ENCODE measurements around the gene PEDS1.

PEDS1 gene

GRCh38 chr20:50133474-50134217, 19.9 kb downstream of the PEDS1 start:
- Mint-ChIP-seq H3K27me3 (no peaks in the 10 kb centered on the region), H3K4me3 (no peak overlapping the region), H3K27ac (no peak overlapping the region), H3K9me3 (no peaks in the 10 kb centered on the region), H3K4me1 (peaks cover 14% of the 10 kb centered on the region), H3K36me3 (peaks cover 4% of the 10 kb centered on the region)

GRCh38 chr20:50133041-50133440, 20.5 kb downstream of the PEDS1 start:
- Mint-ChIP-seq H3K9me3 (no peaks in the 10 kb centered on the region), H3K27ac (no peak overlapping the region), H3K4me3 (no peak overlapping the region), H3K4me1 (peaks cover 14% of the 10 kb centered on the region), H3K36me3 (peaks cover 4% of the 10 kb centered on the region), H3K27me3 (no peaks in the 10 kb centered on the region)

GRCh38 chr20:50130995-50131394, 22.5 kb downstream of the PEDS1 start:
- H3K4me3 Mint-ChIP-seq, result no peak overlapping the region
- H3K9me3 Mint-ChIP-seq, result no peaks in the 10 kb centered on the region
- H3K27me3 Mint-ChIP-seq, result no peaks in the 10 kb centered on the region
- H3K4me1 Mint-ChIP-seq, result peaks cover 2% of the 10 kb centered on the region
- no peak overlapping the region for H3K27ac Mint-ChIP-seq
- H3K36me3 Mint-ChIP-seq, result peaks cover 6% of the 10 kb centered on the region

- Mint-ChIP-seq H3K36me3 (peaks cover 6% of the 10 kb centered on the region), H3K27me3 (no peaks in the 10 kb centered on the region), H3K4me3 (no peak overlapping the region), H3K9me3 (no peaks in the 10 kb centered on the region), H3K4me1 (no peaks in the 10 kb centered on the region), H3K27ac (no peak overlapping the region)
These were observed 23.2 kb downstream of the PEDS1 start for GRCh38 chr20:50130356-50130723.

- H3K27ac Mint-ChIP-seq, result no peak overlapping the region
- no peaks in the 10 kb centered on the region for H3K27me3 Mint-ChIP-seq
- H3K9me3 Mint-ChIP-seq, result no peaks in the 10 kb centered on the region
- H3K4me1 Mint-ChIP-seq, result no peaks in the 10 kb centered on the region
- peaks cover 6% of the 10 kb centered on the region for H3K36me3 Mint-ChIP-seq
- no peak overlapping the region for H3K4me3 Mint-ChIP-seq
These were observed 23.7 kb downstream of the PEDS1 start for GRCh38 chr20:50129662-50130355.

GRCh38 chr20:50128520-50128905, 25.0 kb downstream of the PEDS1 start:
- peaks cover 9% of the 10 kb centered on the region for H3K36me3 Mint-ChIP-seq
- no peak overlapping the region for H3K27ac Mint-ChIP-seq
- no peak overlapping the region for H3K4me3 Mint-ChIP-seq
- H3K4me1 Mint-ChIP-seq, result no peaks in the 10 kb centered on the region
- H3K27me3 Mint-ChIP-seq, result no peaks in the 10 kb centered on the region
- no peaks in the 10 kb centered on the region for H3K9me3 Mint-ChIP-seq

- Mint-ChIP-seq H3K4me1 (no peaks in the 10 kb centered on the region), H3K4me3 (no peak overlapping the region), H3K27ac (no peak overlapping the region), H3K36me3 (peaks cover 9% of the 10 kb centered on the region), H3K27me3 (no peaks in the 10 kb centered on the region), H3K9me3 (no peaks in the 10 kb centered on the region)
These were observed 25.7 kb downstream of the PEDS1 start for GRCh38 chr20:50127587-50128519.

- H3K36me3 Mint-ChIP-seq, result peaks cover 9% of the 10 kb centered on the region
- H3K4me3 Mint-ChIP-seq, result no peak overlapping the region
- H3K27me3 Mint-ChIP-seq, result no peaks in the 10 kb centered on the region
- H3K27ac Mint-ChIP-seq, result no peak overlapping the region
- H3K9me3 Mint-ChIP-seq, result no peaks in the 10 kb centered on the region
- H3K4me1 Mint-ChIP-seq, result no peaks in the 10 kb centered on the region
These were observed 26.9 kb downstream of the PEDS1 start for GRCh38 chr20:50126662-50127061.

- H3K27ac Mint-ChIP-seq, result no peak overlapping the region
- H3K36me3 Mint-ChIP-seq, result peaks cover 9% of the 10 kb centered on the region
- no peak overlapping the region for H3K4me3 Mint-ChIP-seq
- no peaks in the 10 kb centered on the region for H3K27me3 Mint-ChIP-seq
- no peaks in the 10 kb centered on the region for H3K9me3 Mint-ChIP-seq
- peaks cover 5% of the 10 kb centered on the region for H3K4me1 Mint-ChIP-seq
These were observed 28.2 kb downstream of the PEDS1 start for GRCh38 chr20:50125279-50125678.

- no peak overlapping the region for H3K4me3 Mint-ChIP-seq
- no peaks in the 10 kb centered on the region for H3K9me3 Mint-ChIP-seq
- H3K27ac Mint-ChIP-seq, result no peak overlapping the region
- H3K27me3 Mint-ChIP-seq, result no peaks in the 10 kb centered on the region
- peaks cover 5% of the 10 kb centered on the region for H3K36me3 Mint-ChIP-seq
- peaks cover 5% of the 10 kb centered on the region for H3K4me1 Mint-ChIP-seq
These were observed 29.0 kb downstream of the PEDS1 start for GRCh38 chr20:50124496-50124895.

GRCh38 chr20:50123418-50123817, 30.1 kb downstream of the PEDS1 start:
- H3K4me1 Mint-ChIP-seq, result peaks cover 5% of the 10 kb centered on the region
- H3K27me3 Mint-ChIP-seq, result no peaks in the 10 kb centered on the region
- H3K36me3 Mint-ChIP-seq, result peaks cover 5% of the 10 kb centered on the region
- peak overlapping the region; percentile 56 for H3K27ac Mint-ChIP-seq
- no peaks in the 10 kb centered on the region for H3K9me3 Mint-ChIP-seq
- H3K4me3 Mint-ChIP-seq, result no peak overlapping the region

GRCh38 chr20:50122763-50123162, 30.8 kb downstream of the PEDS1 start:
- peaks cover 5% of the 10 kb centered on the region for H3K4me1 Mint-ChIP-seq
- H3K9me3 Mint-ChIP-seq, result no peaks in the 10 kb centered on the region
- H3K27me3 Mint-ChIP-seq, result no peaks in the 10 kb centered on the region
- peak overlapping the region; percentile 56 for H3K27ac Mint-ChIP-seq
- peaks cover 3% of the 10 kb centered on the region for H3K36me3 Mint-ChIP-seq
- no peak overlapping the region for H3K4me3 Mint-ChIP-seq

GRCh38 chr20:50121858-50122271, 31.7 kb downstream of the PEDS1 start:
- Mint-ChIP-seq H3K4me1 (peaks cover 8% of the 10 kb centered on the region), H3K27me3 (no peaks in the 10 kb centered on the region), H3K4me3 (no peak overlapping the region), H3K27ac (peak overlapping the region; percentile 41), H3K9me3 (no peaks in the 10 kb centered on the region), H3K36me3 (peaks cover 3% of the 10 kb centered on the region)

- H3K27me3 Mint-ChIP-seq, result no peaks in the 10 kb centered on the region
- H3K36me3 Mint-ChIP-seq, result peaks cover 3% of the 10 kb centered on the region
- no peak overlapping the region for H3K4me3 Mint-ChIP-seq
- H3K9me3 Mint-ChIP-seq, result no peaks in the 10 kb centered on the region
- H3K4me1 Mint-ChIP-seq, result peaks cover 12% of the 10 kb centered on the region
- H3K27ac Mint-ChIP-seq, result no peak overlapping the region
These were observed 32.4 kb downstream of the PEDS1 start for GRCh38 chr20:50120935-50121693.

GRCh38 chr20:50118203-50118602, 35.3 kb downstream of the PEDS1 start:
- no peak overlapping the region for H3K27ac Mint-ChIP-seq
- no peaks in the 10 kb centered on the region for H3K27me3 Mint-ChIP-seq
- H3K36me3 Mint-ChIP-seq, result no peaks in the 10 kb centered on the region

More at GRCh38 chr20:50118203-50118602, 35.3 kb downstream of the PEDS1 start:
- Mint-ChIP-seq H3K4me3 (no peak overlapping the region), H3K9me3 (no peaks in the 10 kb centered on the region), H3K4me1 (peaks cover 37% of the 10 kb centered on the region)

All from activated naive CD4-positive, alpha-beta T cell treated with anti-CD3 and anti-CD28 coated beads, Interleukin-2, amount 50 U/mL, for 24 hours (primary cell).